Measurements from ENCODE around the gene NMT2.

Gene NMT2

DNA sequence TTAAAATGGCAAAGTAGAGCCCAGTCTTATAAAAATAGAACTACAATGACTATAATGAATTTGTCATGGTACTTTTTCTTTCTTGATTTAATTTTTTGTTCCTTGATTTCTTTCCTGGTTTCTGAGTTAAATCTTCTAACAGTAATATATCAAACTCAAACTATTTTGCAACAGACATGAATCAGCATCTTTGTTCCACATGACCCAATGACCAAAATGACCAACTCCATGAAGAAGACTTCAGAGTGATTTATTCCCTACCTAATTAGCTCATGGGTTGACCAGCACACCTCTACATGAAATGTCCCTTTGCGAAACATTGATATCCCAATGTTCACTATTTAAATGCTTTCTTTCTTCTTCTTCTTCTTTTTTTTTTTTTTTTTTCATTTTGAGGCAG lies 30.9 kb downstream of the NMT2 start:
- DNase-seq = no peak

DNA sequence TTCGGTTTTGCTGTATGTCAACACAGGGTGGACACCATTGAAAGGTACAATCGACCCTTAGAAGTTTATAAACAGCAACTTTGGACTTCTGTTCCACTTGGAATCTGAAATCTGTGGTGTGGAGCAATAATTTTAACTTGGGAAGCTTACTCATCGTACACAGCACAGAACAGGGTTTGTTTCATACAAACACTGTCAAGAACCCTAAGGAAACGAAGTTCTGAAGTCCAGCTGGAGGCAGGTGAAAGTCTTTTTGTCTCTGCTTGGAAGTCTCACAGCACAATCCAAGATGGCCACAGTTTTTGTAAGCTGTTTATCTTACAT lies 31.5 kb downstream of the NMT2 start:
- DNase-seq = no peak

DNA sequence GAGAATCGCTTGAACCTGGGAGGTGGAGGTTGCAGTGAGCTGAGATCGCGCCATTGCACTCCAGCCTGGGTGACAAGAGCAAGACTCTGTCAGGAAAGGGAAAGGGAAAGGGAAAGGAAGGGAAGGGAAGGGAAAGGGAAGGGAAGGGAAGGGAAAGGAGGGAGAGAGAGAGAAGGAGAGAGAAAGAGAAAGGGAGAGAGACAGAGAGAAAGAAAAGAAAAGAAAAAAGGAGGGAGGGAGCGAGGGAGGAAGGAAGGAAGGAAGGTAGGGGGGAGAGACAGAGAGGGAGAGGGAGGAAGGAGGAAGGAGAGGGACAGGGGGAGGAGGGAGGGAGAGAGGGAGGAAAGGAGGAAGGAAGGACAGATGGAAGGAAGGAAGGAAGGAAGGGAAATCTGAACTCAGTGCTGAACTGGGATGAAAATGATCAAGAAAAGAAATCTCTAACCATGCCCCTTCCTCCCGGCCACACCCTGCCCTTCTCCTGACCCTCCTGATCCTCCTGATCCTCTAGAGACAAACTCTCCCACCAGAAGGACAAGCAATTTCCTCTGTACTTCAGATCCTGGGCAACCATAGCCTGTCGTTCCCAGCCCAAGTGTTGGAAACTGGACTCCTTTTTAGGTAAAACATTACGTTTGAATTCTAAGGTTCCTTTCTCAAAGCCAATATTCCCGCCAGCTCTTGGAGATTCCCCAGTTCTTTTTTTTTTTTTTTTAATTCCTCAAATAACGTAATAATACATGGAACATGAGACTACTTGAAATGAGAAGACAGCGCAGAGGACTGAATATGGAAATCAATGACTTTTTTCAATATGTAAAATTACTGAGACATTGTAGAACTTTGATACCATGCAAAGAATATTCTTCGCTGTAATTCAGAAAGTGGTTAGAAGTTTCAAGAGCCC lies 32.1 kb downstream of the NMT2 start:
- no peak for DNase-seq

GRCh38 chr10:15131330-15131729 lies 37.2 kb downstream of the NMT2 start:
- no peak for DNase-seq

DNA sequence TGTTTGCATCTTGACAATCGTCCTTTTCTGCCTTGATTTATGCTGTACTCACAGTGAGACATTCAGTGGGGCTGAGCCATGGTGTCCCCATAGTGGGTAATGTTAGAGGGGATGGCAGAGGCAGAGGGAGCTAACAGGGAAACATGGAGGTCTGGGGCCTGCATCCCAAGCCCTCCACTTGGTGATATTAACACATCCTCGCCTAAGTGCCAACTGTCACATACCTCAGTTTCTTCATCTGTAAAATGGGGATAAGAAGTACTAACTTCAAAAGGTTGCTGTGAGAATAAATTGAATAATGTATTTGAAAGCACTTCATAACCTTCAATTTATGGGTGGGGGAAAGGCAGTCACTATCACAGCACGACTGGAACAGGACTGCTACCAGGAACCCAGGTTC lies 43.6 kb downstream of the NMT2 start:
- DNase-seq = no peak

DNA sequence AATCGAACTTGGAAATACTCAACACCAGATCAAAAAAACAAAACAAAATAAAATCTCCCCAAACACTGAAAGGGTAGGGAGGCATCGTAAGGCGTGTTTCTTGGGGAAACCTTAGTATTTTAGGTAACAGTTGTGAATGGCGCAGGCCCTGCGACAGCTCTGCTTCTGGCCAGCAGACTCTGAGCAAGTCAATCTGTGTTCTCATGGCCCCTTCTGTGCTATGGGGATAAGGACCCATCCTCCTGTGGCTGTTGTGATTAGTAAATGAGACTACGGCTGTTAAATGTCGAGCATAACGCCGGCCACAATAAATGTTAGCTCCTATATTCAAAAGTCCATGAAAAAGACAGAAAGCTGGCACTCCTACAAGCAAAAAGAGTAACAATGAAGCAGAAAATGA lies 44.3 kb downstream of the NMT2 start:
- DNase-seq = no peak

- DNase-seq = no peak
Observed at GRCh38 chr10:15123749-15124184, 44.7 kb downstream of the NMT2 start.

DNA sequence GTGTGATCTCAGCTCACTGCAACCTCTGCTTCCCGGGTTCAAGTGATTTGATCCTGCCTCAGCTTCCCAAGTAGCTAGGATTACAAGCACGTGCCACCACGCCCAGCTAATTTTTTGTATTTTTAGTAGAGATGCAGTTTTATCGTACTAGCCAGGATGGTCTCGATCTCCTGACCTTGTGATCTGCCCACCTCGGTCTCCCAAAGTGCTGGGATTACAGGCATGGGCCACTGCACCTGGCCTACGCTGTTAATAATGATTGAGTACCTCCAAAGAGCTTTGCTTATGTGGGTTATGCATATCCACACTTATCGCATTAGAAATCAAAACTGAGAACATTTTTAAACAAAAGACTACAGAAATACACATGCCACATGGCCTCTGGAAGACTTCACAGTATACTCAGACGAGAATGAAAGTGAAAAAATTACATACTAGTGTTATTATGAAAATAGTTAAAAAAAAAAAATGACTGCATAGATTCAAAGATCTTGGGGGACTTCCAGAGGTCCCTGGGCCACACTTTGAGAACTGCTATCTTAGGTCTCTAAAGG lies 45.9 kb downstream of the NMT2 start:
- no peak for DNase-seq

GRCh38 chr10:15121707-15122106 lies 46.8 kb downstream of the NMT2 start:
- no peak for DNase-seq

GRCh38 chr10:15120523-15120922 lies 48.0 kb downstream of the NMT2 start:
- DNase-seq = no peak

- no peak for DNase-seq
Observed at GRCh38 chr10:15118615-15119014, 49.9 kb downstream of the NMT2 start.

GRCh38 chr10:15116225-15116624 lies 52.3 kb downstream of the NMT2 start:
- DNase-seq = no peak

GRCh38 chr10:15113766-15114165 lies 54.7 kb downstream of the NMT2 start:
- no peak for DNase-seq

GRCh38 chr10:15112657-15113056 lies 55.8 kb downstream of the NMT2 start:
- no peak for DNase-seq

DNA sequence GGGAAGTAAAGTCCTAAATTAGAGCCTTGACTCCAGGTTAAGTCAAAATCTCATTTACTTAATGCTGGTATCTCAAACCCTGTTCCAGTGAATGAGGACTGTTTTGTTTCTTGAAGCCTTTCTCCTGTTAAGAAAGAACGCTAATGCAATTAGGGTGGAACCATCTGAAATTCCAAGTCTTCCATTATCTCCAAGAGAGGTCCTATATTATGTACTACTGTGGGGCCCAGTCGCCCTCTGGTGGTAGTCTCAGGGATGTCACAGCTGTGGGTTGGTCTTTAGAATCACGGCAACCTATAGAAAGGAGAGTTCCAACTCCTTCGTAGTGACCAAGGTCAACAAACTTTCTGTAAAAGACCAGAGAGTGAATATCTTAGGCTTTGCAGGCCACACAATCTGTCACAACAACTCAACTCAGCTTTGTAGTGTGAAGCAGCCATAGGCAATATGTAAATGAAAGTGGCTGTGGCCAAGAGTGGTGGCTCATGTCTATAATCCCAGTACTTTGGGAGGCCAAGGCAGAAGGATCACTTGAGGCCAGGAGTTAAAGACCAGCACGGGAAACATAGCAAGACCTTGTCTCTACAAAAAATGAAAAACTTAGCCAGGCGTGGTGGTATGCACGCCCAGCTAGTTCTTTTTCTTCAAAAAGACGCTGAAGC lies 62.0 kb downstream of the NMT2 start:
- DNase-seq = no peak

GRCh38 chr10:15103513-15103912 lies 65.0 kb downstream of the NMT2 start:
- no peak for DNase-seq

DNA sequence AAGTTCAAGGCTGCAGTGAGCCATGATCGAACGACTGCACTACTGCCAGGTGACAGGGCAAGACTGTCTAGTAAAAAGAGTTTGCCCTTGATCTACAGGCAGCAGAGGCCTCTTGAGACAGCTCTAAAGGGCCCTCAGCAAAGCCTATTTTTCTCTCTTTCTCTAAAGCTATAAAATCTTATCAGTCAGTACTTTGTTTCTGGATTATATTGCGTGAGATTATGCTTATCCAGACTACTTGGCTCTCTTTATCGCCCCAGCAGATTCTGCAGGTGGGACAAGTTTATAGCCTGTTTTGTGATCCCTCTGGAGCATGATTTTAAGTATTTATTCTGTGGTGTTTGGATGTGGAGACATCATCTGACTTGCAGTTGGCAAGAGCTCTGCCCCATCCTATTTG lies 68.6 kb downstream of the NMT2 start:
- no peak for DNase-seq

GRCh38 chr10:15097011-15097812 lies 71.3 kb downstream of the NMT2 start, which contains the start of gene RPP38:
Gene RPP38, plus strand, starts transcription at chr10:15097355. Its CDS starts 5,960 bp downstream, at chr10:15103315.
- DNase-seq = peak; percentile 57

GRCh38 chr10:15096661-15097010 lies 71.9 kb downstream of the NMT2 start:
- no peak for DNase-seq

DNA sequence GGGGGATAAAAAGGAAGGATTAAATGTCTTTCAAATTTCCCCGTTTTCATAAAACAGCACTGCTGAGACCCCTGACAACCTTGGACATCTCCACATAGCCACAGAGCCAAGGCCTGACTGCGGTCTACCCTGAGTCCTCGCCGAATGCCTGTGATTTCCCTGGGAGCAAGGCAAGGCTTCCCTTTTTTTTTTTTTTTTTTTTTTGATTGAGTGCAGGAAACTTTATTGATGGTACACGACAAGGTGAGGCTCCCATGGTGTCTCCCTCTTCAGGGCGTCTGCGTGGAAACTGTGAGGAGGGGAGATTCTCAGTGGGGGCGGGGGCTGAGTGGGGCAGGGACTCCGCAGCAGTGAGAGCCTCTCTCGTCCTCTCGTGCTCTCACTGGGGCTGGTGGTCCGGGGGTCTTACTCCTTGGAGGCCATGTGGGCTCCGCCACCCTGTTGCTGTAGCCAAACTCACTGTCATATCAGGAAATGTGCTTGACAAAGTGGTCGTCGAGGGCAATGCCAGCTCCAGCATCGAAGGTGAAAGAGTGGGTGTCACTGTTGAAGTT lies 75.6 kb downstream of the NMT2 start:
- DNase-seq = no peak

- no peak for DNase-seq
Observed at GRCh38 chr10:15091418-15091817, 77.1 kb downstream of the NMT2 start.

DNA sequence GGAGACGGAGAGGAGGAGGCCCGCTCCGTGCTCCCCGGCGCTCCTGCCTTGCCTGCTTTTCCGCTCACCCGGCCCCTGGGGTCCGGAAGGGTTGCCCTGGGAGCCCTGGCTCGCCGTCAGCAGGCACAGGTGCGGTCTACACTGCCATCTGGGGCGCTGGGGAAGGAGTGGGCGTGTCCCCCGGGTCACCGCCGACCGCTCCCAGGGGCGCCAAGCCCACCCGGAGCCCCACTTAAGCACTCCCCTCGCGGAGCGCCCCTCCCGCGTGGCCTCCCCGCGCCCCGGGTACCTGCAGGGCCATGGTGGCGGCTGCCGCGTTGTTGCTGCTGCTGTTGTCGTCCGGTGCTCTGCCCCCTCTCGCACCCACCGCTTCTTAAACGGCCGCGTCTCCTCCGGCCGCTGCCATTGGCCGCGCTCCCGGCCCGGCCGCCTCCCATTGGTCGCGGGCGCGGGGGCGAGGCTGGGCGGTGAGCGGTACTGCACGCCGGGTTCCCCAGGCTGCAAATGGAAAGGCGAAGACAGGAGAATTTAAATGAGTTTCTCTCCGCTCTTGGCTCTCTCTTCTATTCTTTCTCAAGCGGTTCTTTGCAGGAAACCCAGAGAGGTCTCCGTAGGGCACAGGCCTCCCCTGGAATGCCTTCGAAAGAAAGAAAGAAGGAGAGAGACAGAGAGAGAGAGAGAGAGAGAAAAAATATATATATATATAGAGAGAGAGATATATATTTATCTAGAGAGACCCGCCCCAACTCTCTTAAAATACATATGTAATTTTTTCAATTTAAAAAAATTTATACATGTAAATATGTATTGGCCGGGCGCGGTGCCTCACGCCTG lies 79.8 kb downstream of the NMT2 start, which contains the start of gene ACBD7:
TSS of gene ACBD7 (minus strand) at position 349 of the 834 bp plus-strand sequence. CDS start at position 301, 48 bp downstream.
- peak; percentile 56 for DNase-seq
